GM23338 (cell line): ENCODE results near the gene MFNG.

Experiments
- EZH2 ChIP-seq: fragments of 200-600 bp; sonication (generic); IDR thresholded peaks from one replicate; pipeline ENCODE4 v1.8.0; 2017; ENCODE audit warnings: antibody characterized with exemption, mild to moderate bottlenecking, low read depth; ENCODE audit not compliant: unreplicated experiment
- EZH2phosphoT487 ChIP-seq: fragments of 200-600 bp; sonication (generic); IDR thresholded peaks from one replicate; pipeline ENCODE4 v1.8.1; 2018; ENCODE audit warnings: antibody characterized with exemption; ENCODE audit not compliant: unreplicated experiment
- JUNB ChIP-seq: IDR thresholded peaks from one replicate; pipeline ENCODE4 v1.6.1; 2016; ENCODE audit warnings: antibody characterized with exemption; ENCODE audit not compliant: unreplicated experiment
- POLR2AphosphoS5 ChIP-seq: IDR thresholded peaks from 2 replicates; pipeline ENCODE4 v1.6.1; 2016; ENCODE audit warnings: antibody characterized with exemption, low read depth
- REST ChIP-seq: IDR thresholded peaks from one replicate; pipeline ENCODE4 v1.6.1; 2018; ENCODE audit warnings: antibody characterized with exemption; ENCODE audit not compliant: unreplicated experiment
- STAT1 ChIP-seq: IDR thresholded peaks from one replicate; pipeline ENCODE4 v1.6.1; 2016; ENCODE audit warnings: antibody characterized with exemption; ENCODE audit not compliant: unreplicated experiment
- TF ChIP-seq, protein P1 (sequence below), 2 experiments: fragments of 200-600 bp in 1 of 2; sonication (generic) in 1 of 2; conservative IDR thresholded peaks; 2 replicates each; pipeline versions ENCODE4 v1.5.1 to v1.6.1; 2016 to 2017; ENCODE audit warnings: antibody characterized with exemption in 2 of 2, low read depth in 2 of 2, mild to moderate bottlenecking in 2 of 2, moderate library complexity in 1 of 2

DNA sequence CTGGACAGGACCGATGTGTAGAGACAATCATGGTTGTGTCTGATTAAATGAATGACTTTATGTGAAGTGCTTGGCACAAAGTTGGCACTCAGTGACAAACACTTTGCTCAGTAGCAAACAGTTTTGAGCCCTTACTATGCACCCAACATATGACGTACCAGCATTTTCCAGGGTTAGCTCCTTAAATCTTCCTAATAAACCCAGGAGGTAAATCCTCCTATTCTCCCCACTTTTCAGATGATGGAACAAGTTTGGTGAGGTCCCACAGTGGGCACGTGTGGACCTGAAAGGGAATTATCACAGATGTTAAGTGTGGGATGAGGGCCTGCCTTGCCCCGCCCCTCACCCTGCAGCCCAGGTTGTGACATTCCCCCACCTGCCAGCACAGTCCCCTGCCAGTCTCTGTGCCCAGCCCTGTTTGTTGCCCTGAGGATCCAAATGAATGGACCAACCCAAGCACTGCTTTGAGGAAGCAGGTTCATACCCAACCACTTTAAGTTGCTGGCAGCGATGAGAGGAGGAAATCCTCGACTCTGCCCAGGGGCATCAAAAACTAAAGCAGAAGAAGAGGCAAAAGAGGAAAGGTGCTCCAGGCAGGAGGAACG, 39.7 kb upstream of the MFNG start:
- TF ChIP-seq, protein P1, sequence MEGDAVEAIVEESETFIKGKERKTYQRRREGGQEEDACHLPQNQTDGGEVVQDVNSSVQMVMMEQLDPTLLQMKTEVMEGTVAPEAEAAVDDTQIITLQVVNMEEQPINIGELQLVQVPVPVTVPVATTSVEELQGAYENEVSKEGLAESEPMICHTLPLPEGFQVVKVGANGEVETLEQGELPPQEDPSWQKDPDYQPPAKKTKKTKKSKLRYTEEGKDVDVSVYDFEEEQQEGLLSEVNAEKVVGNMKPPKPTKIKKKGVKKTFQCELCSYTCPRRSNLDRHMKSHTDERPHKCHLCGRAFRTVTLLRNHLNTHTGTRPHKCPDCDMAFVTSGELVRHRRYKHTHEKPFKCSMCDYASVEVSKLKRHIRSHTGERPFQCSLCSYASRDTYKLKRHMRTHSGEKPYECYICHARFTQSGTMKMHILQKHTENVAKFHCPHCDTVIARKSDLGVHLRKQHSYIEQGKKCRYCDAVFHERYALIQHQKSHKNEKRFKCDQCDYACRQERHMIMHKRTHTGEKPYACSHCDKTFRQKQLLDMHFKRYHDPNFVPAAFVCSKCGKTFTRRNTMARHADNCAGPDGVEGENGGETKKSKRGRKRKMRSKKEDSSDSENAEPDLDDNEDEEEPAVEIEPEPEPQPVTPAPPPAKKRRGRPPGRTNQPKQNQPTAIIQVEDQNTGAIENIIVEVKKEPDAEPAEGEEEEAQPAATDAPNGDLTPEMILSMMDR (conservative IDR thresholded peaks at IDR 0.05; ENCODE audit: low read depth in 2 of 2), result no peak
- TF ChIP-seq REST, result no peak
- no peak for TF ChIP-seq POLR2AphosphoS5
- no peak for TF ChIP-seq EZH2phosphoT487
- no peak for TF ChIP-seq EZH2
- no peak for TF ChIP-seq STAT1
- no peak for TF ChIP-seq JUNB
